DOHH2 (cell line): Measurements from ENCODE around the gene KIF6.

Source experiments
- CTCF ChIP-seq: fragments of 200-600 bp; sonication (generic); IDR thresholded peaks from one replicate; pipeline ENCODE4 v1.5.1; 2014; ENCODE audit warnings: antibody characterized with exemption, mild to moderate bottlenecking, low read depth, low read length; ENCODE audit not compliant: poor library complexity, severe bottlenecking
- EZH2phosphoT487 ChIP-seq: fragments of 200-600 bp; sonication (generic); IDR thresholded peaks from 2 replicates; pipeline ENCODE4 v1.6.1; 2017; ENCODE audit warnings: borderline replicate concordance, mild to moderate bottlenecking, antibody characterized with exemption, low read length, moderate library complexity, mixed read lengths

GRCh38 chr6:39322306-39322850 is 402.8 kb downstream of the KIF6 start, which contains the start of gene KCNK16:
- no peak for TF ChIP-seq CTCF
- TF ChIP-seq EZH2phosphoT487 = no peak
